ENCODE results near the gene RFTN1. TPM values are rescaled to one million over a fixed set of nuclear protein-coding genes. Genes with fewer than 3 reads are reported as not detected.
A peak's percentile ranks its signal among the peaks of the same experiment; 100 is the strongest.

Gene RFTN1
- total and polyA plus RNA-seq, 7 donors, result 9.1 to 33.1 (median 15.9) TPM

DNA sequence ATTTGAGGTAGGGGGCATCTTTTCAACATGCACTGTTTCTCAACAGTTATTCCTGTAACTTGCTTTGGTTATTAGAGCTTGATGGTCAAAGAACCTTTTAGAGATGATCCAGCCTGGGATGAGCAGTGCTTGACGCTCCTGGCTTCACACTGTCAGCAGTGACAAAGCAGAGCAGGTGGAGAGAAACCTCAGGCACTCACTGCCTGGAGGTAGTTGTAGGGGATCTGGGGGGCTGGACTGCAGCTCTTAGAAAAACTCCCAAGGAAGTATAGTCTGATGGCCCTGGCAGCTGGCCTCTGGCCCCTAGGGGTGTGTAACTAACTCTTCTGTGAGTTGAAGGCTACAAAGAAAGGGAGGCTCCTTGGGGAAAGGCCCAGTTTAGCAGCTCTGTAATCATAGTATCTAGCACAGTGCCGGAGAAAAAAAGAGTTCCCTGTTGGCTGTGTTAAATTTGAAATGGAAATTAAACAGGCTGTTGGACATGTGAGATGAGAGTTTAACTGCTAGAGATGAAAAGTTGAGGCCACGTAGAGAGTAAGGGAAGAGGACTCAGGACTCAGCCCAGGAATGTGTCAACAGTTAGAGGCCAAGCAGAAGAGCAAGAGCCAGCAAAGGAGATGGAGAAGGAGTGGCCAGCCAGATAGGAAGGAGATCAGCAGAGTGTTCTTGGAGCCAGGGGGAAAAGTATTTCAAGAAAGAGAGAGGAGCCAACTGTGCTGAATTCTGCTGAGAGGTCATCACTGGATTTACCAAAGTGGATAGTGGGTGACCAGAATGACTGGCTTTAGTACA lies 234.3 kb downstream of the RFTN1 start:
- no peak for TF ChIP-seq CTCF (IDR thresholded peaks at IDR 0.05)
- H3K36me3 ChIP-seq (ENCODE audit: insufficient read depth in 1 of 2, low read depth in 1 of 2), result peaks cover 5 to 25% of the 10 kb centered on the region in 2 donors
- H3K27me3 ChIP-seq (ENCODE audit: insufficient read depth in 3 of 3, low read length in 2 of 3), result no peaks in the 10 kb centered on the region
- H3K4me1 ChIP-seq, result peaks cover 31% of the 10 kb centered on the region
- peak overlapping the region; percentile 78 for H3K27ac ChIP-seq
- intact Hi-C loops (cut with DNase I), result no loop called here
- no peaks in the 10 kb centered on the region for H3K9me3 ChIP-seq
- peak; percentile 70 to 94 (median 82) for ATAC-seq
- WGBS, 3 donors, result 23 to 45% (median 25%) methylated on average over 3 of the region's 3 CpGs
- no peak overlapping the region for H3K4me3 ChIP-seq
- no peak for DNase-seq

GRCh38 chr3:16277471-16277870 lies 236.0 kb downstream of the RFTN1 start:
- intact Hi-C loops (cut with DNase I), result no loop called here
- Histone ChIP-seq H3K4me1 (peaks cover 31% of the 10 kb centered on the region), H3K27ac (peak overlapping the region; percentile 78), H3K27me3 (ENCODE audit: insufficient read depth in 3 of 3, low read length in 2 of 3) (no peaks in the 10 kb centered on the region), H3K9me3 (no peaks in the 10 kb centered on the region), H3K4me3 (no peak overlapping the region), H3K36me3 (ENCODE audit: insufficient read depth in 1 of 2, low read depth in 1 of 2) (peaks cover 0 to 31% of the 10 kb centered on the region in 2 donors)
- DNase-seq (no peak), ATAC-seq (no peak)
- WGBS, 3 donors, result 49 to 68% (median 66%) methylated on average over 3 of the region's 3 CpGs
- TF ChIP-seq CTCF (IDR thresholded peaks at IDR 0.05), result no peak

DNA sequence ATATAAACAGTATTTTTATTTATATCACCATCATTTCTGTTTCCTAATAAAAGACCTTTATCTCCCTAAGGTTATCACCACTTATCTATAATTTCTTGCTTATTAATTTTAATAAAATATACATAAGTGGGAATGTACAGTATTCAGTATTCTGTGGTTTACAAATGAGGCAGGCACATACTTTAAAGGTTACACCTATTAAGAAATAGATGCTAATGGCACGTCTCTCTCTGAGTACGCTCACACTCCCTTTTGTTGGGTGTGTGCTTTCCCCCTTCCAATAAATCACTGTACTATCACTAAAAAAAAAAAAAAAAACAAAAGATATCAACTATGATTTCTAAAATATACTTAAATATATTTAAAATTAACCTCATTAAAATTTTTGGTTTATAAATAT lies 239.6 kb downstream of the RFTN1 start:
- ATAC-seq (no peak), DNase-seq (no peak)
- Histone ChIP-seq H3K27me3 (ENCODE audit: insufficient read depth in 3 of 3, low read length in 2 of 3) (no peaks in the 10 kb centered on the region), H3K36me3 (ENCODE audit: insufficient read depth in 1 of 2, low read depth in 1 of 2) (peaks cover 3 to 63% of the 10 kb centered on the region in 2 donors), H3K9me3 (no peaks in the 10 kb centered on the region), H3K4me1 (peaks cover 22% of the 10 kb centered on the region), H3K27ac (no peak overlapping the region), H3K4me3 (no peak overlapping the region)
- no peak for TF ChIP-seq CTCF (IDR thresholded peaks at IDR 0.05)
- WGBS, 3 donors, result 93 to 96% (median 95%) methylated on average over 2 of the region's 2 CpGs
- intact Hi-C loops (cut with DNase I), result no loop called here

GRCh38 chr3:16272588-16272987 lies 240.9 kb downstream of the RFTN1 start:
- Histone ChIP-seq H3K4me3 (no peak overlapping the region), H3K27ac (no peak overlapping the region), H3K36me3 (ENCODE audit: insufficient read depth in 1 of 2, low read depth in 1 of 2) (peaks cover 3 to 63% of the 10 kb centered on the region in 2 donors), H3K9me3 (no peaks in the 10 kb centered on the region), H3K4me1 (peaks cover 21% of the 10 kb centered on the region), H3K27me3 (ENCODE audit: insufficient read depth in 3 of 3, low read length in 2 of 3) (no peaks in the 10 kb centered on the region)
- intact Hi-C loops (cut with DNase I), result no loop called here
- ATAC-seq, result no peak
- 82 to 88% (median 83%) methylated on average over 1 of the region's 1 CpG for WGBS, 3 donors
- no peak for TF ChIP-seq CTCF (IDR thresholded peaks at IDR 0.05)
- no peak for DNase-seq

Measured in psoas muscle (tissue), 8 donors.